ENCODE results near the gene AURKA.

DNA sequence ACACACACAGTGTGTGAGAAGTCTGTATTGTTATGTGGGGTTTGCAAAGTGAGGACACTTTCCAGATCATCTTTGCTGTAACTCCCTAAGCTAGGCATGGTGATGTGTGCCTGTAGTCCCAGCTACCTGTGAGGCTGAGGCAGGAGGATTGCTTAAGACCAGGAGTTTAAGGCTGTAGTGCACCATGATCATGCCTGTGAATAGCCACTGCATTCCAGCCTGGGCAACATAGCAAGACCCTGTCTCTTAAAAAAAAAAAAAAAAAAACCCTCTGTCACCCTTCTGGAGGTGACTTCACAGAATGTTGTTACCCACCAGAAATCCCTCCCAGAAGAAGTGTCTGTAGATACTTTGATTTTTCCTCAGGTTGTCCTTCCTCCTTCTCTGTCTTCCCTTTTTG, 34.9 kb upstream of the AURKA start:
- TF ChIP-seq, protein P1, sequence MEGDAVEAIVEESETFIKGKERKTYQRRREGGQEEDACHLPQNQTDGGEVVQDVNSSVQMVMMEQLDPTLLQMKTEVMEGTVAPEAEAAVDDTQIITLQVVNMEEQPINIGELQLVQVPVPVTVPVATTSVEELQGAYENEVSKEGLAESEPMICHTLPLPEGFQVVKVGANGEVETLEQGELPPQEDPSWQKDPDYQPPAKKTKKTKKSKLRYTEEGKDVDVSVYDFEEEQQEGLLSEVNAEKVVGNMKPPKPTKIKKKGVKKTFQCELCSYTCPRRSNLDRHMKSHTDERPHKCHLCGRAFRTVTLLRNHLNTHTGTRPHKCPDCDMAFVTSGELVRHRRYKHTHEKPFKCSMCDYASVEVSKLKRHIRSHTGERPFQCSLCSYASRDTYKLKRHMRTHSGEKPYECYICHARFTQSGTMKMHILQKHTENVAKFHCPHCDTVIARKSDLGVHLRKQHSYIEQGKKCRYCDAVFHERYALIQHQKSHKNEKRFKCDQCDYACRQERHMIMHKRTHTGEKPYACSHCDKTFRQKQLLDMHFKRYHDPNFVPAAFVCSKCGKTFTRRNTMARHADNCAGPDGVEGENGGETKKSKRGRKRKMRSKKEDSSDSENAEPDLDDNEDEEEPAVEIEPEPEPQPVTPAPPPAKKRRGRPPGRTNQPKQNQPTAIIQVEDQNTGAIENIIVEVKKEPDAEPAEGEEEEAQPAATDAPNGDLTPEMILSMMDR (IDR thresholded peaks at IDR 0.05 in 4 of 5, conservative IDR thresholded peaks at IDR 0.05 in 1 of 5): no peak
- TF ChIP-seq POLR2A (IDR thresholded peaks at IDR 0.05): no peak

Measured in gastrocnemius medialis (tissue), 4 donors.